ENCODE results near the gene KNDC1.

The KNDC1 gene

GRCh38 chr10:133224076-133224475, 64.1 kb downstream of the KNDC1 start:
- TF ChIP-seq CTCF (IDR thresholded peaks at IDR 0.05; ENCODE audit: extremely low read depth, missing control alignments), result no peak
- no peak for DNase-seq (ENCODE audit: low spot score)

DNA sequence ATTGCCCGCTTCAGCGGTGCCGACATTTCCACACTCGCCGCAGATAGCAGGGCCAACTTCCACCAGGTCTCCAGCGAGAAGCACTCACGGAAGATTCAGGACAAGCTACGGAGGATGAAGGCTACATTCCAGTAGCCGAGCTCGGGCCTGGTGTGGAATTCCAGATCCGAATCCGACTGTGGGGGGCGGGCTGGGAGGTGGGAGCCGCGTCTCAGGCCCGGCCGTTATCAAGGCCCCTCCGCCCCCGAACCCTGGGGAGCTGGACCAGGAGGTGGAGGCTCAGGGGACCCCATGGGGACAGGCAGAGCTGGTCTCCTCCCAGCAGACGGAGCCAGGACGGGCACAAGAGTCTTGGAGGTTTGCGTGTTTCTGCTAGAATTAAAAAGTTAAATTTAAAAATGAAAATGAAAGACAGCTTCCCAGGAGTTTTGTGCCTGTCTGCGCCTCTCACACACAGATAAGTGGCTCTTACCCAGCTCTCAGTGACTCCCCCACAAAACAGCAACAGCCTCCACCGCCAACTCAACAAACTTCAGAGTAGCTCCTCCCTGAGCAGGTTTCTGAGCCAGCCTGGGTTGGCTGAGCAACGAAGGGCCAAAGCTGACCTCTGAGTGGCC, 64.8 kb downstream of the KNDC1 start:
- DNase-seq (ENCODE audit: low spot score), result no peak
- no peak for TF ChIP-seq CTCF (IDR thresholded peaks at IDR 0.05; ENCODE audit: extremely low read depth, missing control alignments)

- TF ChIP-seq CTCF (IDR thresholded peaks at IDR 0.05; ENCODE audit: extremely low read depth, missing control alignments), result no peak
- no peak for DNase-seq (ENCODE audit: low spot score)
Observed at GRCh38 chr10:133225707-133226191, 65.7 kb downstream of the KNDC1 start.

- no peak for DNase-seq (ENCODE audit: low spot score)
- no peak for TF ChIP-seq CTCF (IDR thresholded peaks at IDR 0.05; ENCODE audit: extremely low read depth, missing control alignments)
Observed at GRCh38 chr10:133226251-133226808, 66.3 kb downstream of the KNDC1 start.

- TF ChIP-seq CTCF (IDR thresholded peaks at IDR 0.05; ENCODE audit: extremely low read depth, missing control alignments), result no peak
- no peak for DNase-seq (ENCODE audit: low spot score)
Observed at GRCh38 chr10:133227256-133227655, 67.2 kb downstream of the KNDC1 start.

DNA sequence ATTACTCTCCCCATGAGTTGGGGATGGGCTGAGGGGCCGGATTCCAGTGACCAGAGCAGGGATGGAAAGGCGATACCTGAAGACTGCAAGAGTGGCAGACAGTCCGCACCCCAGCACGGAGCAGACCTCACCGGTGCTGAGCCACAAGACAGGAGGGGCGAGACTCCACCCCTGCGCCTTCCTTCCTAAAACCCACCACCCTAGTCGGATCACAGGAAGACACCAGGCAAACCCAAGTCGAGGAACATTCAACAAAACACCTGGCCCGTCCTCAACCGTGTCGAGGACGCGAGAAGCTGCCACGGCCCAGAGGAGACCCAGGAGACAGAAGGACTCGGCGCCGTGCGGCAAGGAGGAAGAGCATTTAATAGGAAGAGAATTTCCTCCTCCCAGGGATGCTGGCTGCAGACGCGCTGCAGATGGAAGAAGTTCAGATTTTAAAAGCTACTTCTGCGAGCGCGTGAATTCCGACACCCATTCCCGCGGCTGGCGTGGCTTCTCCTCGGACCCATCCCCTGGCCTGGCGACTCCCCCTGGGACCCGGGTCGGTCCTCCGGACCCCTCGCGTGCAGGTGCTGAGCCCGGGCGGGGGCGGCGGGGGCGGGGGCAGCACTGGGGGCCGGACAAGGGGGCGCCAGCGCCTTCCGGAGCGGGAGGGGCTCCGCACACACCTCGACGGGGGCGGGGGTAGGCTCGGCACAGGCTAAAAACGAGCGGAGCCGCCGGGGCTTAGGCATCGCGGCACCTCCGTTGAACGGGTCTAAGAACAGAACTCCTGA, 69.4 kb downstream of the KNDC1 start:
- no peak for DNase-seq (ENCODE audit: low spot score)
- TF ChIP-seq CTCF (IDR thresholded peaks at IDR 0.05; ENCODE audit: extremely low read depth, missing control alignments), result no peak

- DNase-seq (ENCODE audit: low spot score), result no peak
- no peak for TF ChIP-seq CTCF (IDR thresholded peaks at IDR 0.05; ENCODE audit: extremely low read depth, missing control alignments)
Observed at GRCh38 chr10:133230044-133230361, 70.0 kb downstream of the KNDC1 start, which contains the start of gene UTF1. UTF1 (plus strand) TSS chr10:133230217; CDS start chr10:133230289, 72 bp downstream.
